ENCODE measurements around the gene CLEC3B.

The CLEC3B gene

DNA sequence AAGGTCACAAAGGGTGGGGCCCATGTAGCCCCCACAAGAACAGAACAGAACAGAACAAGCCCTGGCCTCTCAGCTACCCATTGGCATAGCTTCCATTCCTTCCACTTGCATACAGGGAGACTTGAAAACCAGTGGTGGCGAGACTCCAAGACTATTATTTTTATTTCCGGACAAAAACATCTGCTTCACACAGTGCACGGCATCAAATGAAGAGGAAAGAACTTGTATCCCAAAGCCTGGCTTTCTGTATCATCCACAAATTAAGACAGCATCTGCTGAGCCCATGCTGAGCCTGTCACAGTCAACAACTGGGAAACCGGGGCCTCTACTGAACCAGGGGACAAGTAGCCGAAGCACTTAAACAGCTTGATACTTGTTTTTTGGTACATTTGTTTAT, 56.0 kb downstream of the CLEC3B start:
- Mint-ChIP-seq H3K4me3 (no peak overlapping the region), H3K27ac (no peak overlapping the region), H3K4me1 (no peaks in the 10 kb centered on the region), H3K36me3 (no peaks in the 10 kb centered on the region), H3K9me3 (no peaks in the 10 kb centered on the region)
- ATAC-seq (no peak), DNase-seq (ENCODE audit: low spot score in 2 of 2) (no peak)

DNA sequence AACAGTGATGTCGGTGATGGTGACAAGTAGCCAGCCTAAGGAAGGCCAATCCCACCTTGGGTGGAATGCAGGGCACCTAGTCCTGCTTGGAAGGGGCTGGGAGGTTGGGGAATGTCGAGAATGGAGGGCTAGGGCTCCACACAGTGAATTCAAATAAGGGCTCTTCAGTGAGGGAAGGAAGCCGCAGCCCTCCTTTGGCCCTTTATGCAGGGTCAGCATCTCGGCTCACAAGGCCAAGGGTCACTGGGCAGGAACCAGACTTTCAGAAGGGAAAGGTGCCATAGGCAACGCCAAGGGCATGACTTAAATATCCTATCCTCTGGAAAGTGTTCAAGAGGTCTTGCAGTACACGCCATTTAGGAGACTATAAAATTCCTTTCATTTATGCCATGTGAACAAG, 56.9 kb downstream of the CLEC3B start:
- Mint-ChIP-seq H3K4me1 (no peaks in the 10 kb centered on the region), H3K9me3 (no peaks in the 10 kb centered on the region), H3K27ac (no peak overlapping the region), H3K4me3 (no peak overlapping the region), H3K36me3 (no peaks in the 10 kb centered on the region)
- ATAC-seq (no peak), DNase-seq (ENCODE audit: low spot score in 2 of 2) (no peak)

DNA sequence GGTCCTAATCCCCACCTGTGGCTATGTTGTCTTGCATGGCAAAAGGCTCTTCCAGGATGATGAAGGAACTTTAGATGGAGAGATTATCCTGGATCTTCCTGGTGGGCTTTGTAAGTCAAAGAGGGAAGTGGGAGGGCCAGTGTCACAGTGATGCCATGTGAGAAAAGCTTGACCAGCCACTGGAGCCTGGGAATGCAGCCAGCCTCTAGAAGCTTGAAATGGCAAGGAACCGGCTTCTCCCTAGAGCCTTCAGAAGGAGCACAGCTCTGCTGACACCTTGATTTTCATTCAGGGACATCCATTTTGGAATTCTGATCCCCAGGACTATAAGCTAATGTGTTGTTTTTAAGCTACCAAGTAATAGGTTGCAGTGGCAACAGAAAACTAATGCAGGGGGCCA, 58.3 kb downstream of the CLEC3B start:
- no peaks in the 10 kb centered on the region for H3K4me1 Mint-ChIP-seq
- no peak for DNase-seq (ENCODE audit: low spot score in 2 of 2)
- ATAC-seq = no peak
- no peaks in the 10 kb centered on the region for H3K9me3 Mint-ChIP-seq
- no peak overlapping the region for H3K27ac Mint-ChIP-seq
- no peaks in the 10 kb centered on the region for H3K36me3 Mint-ChIP-seq
- H3K4me3 Mint-ChIP-seq = no peak overlapping the region

DNA sequence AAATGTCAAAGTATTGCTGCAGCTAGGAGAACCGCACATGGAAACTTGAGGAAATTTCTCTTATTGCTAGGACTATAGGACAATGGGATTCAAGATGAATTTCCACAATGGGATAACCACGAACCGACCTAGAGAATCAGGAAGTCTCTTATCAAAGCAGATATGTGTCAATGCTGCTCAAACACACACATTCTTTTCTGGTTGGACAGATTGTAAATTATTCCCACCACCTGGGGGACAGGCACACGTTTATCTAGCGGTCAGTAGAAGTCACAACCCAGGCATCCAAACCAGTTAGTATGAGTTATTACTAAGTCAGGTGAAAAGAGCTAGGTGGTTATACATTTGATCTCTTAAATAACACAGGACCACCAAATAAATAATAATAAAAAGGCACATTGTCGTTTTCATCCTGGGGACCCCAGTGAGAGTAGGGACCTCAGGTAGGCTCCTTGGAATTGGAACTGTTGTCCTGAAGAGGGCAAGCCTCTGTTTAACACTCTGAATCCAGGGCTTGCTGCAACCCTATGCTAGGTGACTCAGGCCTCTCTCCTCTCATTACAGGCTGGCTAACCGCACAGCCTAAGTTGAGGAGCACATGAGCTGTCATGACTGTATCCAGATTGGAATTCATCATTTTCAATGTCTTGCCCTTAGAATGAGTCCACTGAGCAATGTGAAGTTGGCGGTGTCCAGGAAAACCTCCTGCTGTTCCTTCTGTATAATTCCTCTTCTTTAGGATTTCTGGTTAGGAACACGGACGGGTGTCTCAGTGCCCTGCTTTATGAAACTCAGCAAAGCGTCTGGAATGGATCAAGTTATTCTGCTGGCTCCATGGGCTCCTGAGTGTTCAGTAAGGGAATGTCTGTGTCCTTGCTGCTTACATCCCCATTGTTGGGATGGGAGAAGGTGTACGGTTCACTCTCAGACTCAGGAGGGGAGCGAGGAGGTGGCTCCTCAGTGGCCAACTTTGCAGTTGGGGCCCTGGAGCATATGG, 59.0 kb downstream of the CLEC3B start:
- Mint-ChIP-seq H3K4me1 (no peaks in the 10 kb centered on the region), H3K27ac (no peak overlapping the region), H3K9me3 (no peaks in the 10 kb centered on the region), H3K36me3 (no peaks in the 10 kb centered on the region), H3K4me3 (no peak overlapping the region)
- DNase-seq (ENCODE audit: low spot score in 2 of 2) (no peak), ATAC-seq (no peak)

Measured in stimulated activated effector memory CD8-positive, alpha-beta T cell treated with anti-CD3 and anti-CD28 coated beads, Interleukin-12 subunit alpha, Interleukin-12 subunit beta, amount 100 ng/mL, for 72 hours (primary cell).